GM19468 (cell line): Measurements from ENCODE around the gene PAPSS1.
"Not testable (repeated sequence)": the region's sequence is repeated elsewhere in the genome, so short reads cannot be mapped to it uniquely, and the experiment has no call there.

ENCODE experiments used
- ATAC-seq: cut with Tn5 transposase; IDR thresholded peaks from one replicate; pipeline ENCODE4 v1.9.1; 2021; ENCODE audit warnings: mild to moderate bottlenecking, moderate library complexity, moderate number of reproducible peaks; ENCODE audit not compliant: unreplicated experiment; ENCODE audit errors: extremely low read depth

The PAPSS1 gene

GRCh38 chr4:107729050-107729449 lies 9.0 kb upstream of the PAPSS1 start:
- ATAC-seq: not testable (repeated sequence)

GRCh38 chr4:107726131-107726925 lies 6.3 kb upstream of the PAPSS1 start:
- not testable (repeated sequence) for ATAC-seq

- ATAC-seq: no peak
Observed at GRCh38 chr4:107725281-107725859, 5.3 kb upstream of the PAPSS1 start.

GRCh38 chr4:107723331-107723730 lies 3.3 kb upstream of the PAPSS1 start:
- not testable (repeated sequence) for ATAC-seq

GRCh38 chr4:107721436-107722100 lies 1.5 kb upstream of the PAPSS1 start:
- ATAC-seq: no peak

GRCh38 chr4:107719207-107719921 lies 670 bp downstream of the PAPSS1 start:
- ATAC-seq: no peak

- ATAC-seq: peak; percentile 18
Observed at GRCh38 chr4:107718351-107718965, 1.6 kb downstream of the PAPSS1 start.

- ATAC-seq: no peak
Observed at GRCh38 chr4:107714256-107714655, 5.8 kb downstream of the PAPSS1 start.

GRCh38 chr4:107712236-107712635 lies 7.8 kb downstream of the PAPSS1 start:
- no peak for ATAC-seq

- no peak for ATAC-seq
Observed at GRCh38 chr4:107711831-107712230, 8.2 kb downstream of the PAPSS1 start.

- ATAC-seq: no peak
Observed at GRCh38 chr4:107710493-107711459, 9.3 kb downstream of the PAPSS1 start.

GRCh38 chr4:107709916-107710315 lies 10.1 kb downstream of the PAPSS1 start:
- ATAC-seq: no peak

GRCh38 chr4:107708225-107708624 lies 11.8 kb downstream of the PAPSS1 start:
- no peak for ATAC-seq

GRCh38 chr4:107705742-107706556 lies 14.1 kb downstream of the PAPSS1 start:
- no peak for ATAC-seq

- ATAC-seq: no peak
Observed at GRCh38 chr4:107701565-107701964, 18.5 kb downstream of the PAPSS1 start.

GRCh38 chr4:107699466-107700206 lies 20.4 kb downstream of the PAPSS1 start:
- no peak for ATAC-seq

GRCh38 chr4:107696187-107696586 lies 23.8 kb downstream of the PAPSS1 start:
- not testable (repeated sequence) for ATAC-seq

GRCh38 chr4:107693132-107693531 lies 26.9 kb downstream of the PAPSS1 start:
- no peak for ATAC-seq
